HepG2 (cell line): ENCODE results near the gene ZNF440. TPM values are rescaled to one million over a fixed set of nuclear protein-coding genes. Genes with fewer than 3 reads are reported as not detected.

ENCODE experiments used
- ARNT2 ChIP-seq: sonication (generic); formaldehyde crosslinking; IDR thresholded peaks from 2 replicates; pipeline ENCODE4 v1.8.0; 2022; ENCODE audit warnings: mild to moderate bottlenecking, low read depth, missing genetic modification reagents, moderate library complexity
- BORCS8-MEF2B ChIP-seq: sonication (generic); formaldehyde crosslinking; IDR thresholded peaks from 2 replicates; pipeline ENCODE4 v1.8.0; 2022; ENCODE audit warnings: mild to moderate bottlenecking, missing genetic modification reagents
- CBX5 ChIP-seq: sonication (generic); formaldehyde crosslinking; IDR thresholded peaks from 2 replicates; pipeline ENCODE4 v1.4.0; 2020; ENCODE audit warnings: missing genetic modification reagents, borderline replicate concordance
- CENPBD1 ChIP-seq: sonication (generic); formaldehyde crosslinking; IDR thresholded peaks from 2 replicates; pipeline ENCODE4 v1.8.0; 2022; ENCODE audit warnings: missing genetic modification reagents, low read depth, mild to moderate bottlenecking, borderline replicate concordance
- HDAC2 ChIP-seq: sonication (generic); formaldehyde crosslinking; IDR thresholded peaks from 2 replicates; pipeline ENCODE4 v1.4.0; 2020; ENCODE audit warnings: missing genetic modification reagents
- JUNB ChIP-seq: sonication (generic); formaldehyde crosslinking; IDR thresholded peaks from 2 replicates; pipeline ENCODE4 v1.8.0; 2022; ENCODE audit warnings: missing genetic modification reagents, mild to moderate bottlenecking, borderline replicate concordance
- KDM6A ChIP-seq: IDR thresholded peaks from 2 replicates; pipeline ENCODE4 v1.6.1; 2016; ENCODE audit warnings: low read depth
- KLF13 ChIP-seq: sonication (generic); formaldehyde crosslinking; IDR thresholded peaks from 2 replicates; pipeline ENCODE4 v1.4.0; 2020; ENCODE audit warnings: mild to moderate bottlenecking, missing genetic modification reagents
- MAFF ChIP-seq: IDR thresholded peaks from 2 replicates; pipeline ENCODE4 v1.6.1; 2011; ENCODE audit warnings: low read depth, low read length, improper control_type of control experiment
- MIER2 ChIP-seq: IDR thresholded peaks from 2 replicates; pipeline ENCODE4 v1.6.1; 2016; ENCODE audit warnings: missing biosample characterization, missing genetic modification reagents
- MXI1 ChIP-seq: IDR thresholded peaks from 3 replicates; pipeline ENCODE4 v1.6.1; 2012; ENCODE audit warnings: low read depth, low read length, inconsistent platforms, borderline replicate concordance
- MYC ChIP-seq: sonication (generic); formaldehyde crosslinking; IDR thresholded peaks from 2 replicates; pipeline ENCODE4 v1.9.0; 2021; ENCODE audit warnings: missing genetic modification reagents, borderline replicate concordance
- NKX3-1 ChIP-seq: sonication (generic); formaldehyde crosslinking; IDR thresholded peaks from 2 replicates; pipeline ENCODE4 v1.5.0; 2020; ENCODE audit warnings: missing genetic modification reagents
- TCF12 ChIP-seq, 2 experiments: fragments of 450-650 bp in 1 of 2; sonication (generic) in 1 of 2; formaldehyde crosslinking in 1 of 2; IDR thresholded peaks; 2 replicates each; pipeline versions ENCODE4 v1.6.1 to v1.8.0; 2017 to 2022; ENCODE audit warnings: antibody characterized with exemption in 1 of 2, mild to moderate bottlenecking in 1 of 2, missing genetic modification reagents in 1 of 2, moderate library complexity in 1 of 2
- TFE3 ChIP-seq: IDR thresholded peaks from 2 replicates; pipeline ENCODE4 v1.6.1; 2016
- THAP11 ChIP-seq: IDR thresholded peaks from 2 replicates; pipeline ENCODE4 v1.6.1; 2016; ENCODE audit warnings: missing biosample characterization, missing genetic modification reagents
- ZBTB1 ChIP-seq: sonication (generic); formaldehyde crosslinking; IDR thresholded peaks from 2 replicates; pipeline ENCODE4 v1.4.0; 2020; ENCODE audit warnings: missing genetic modification reagents, borderline replicate concordance
- ZBTB43 ChIP-seq: sonication (generic); formaldehyde crosslinking; conservative IDR thresholded peaks from 2 replicates; pipeline ENCODE4 v1.4.0; 2020; ENCODE audit warnings: missing genetic modification reagents
- ZFP36 ChIP-seq: fragments of 150-350 bp; IDR thresholded peaks from 2 replicates; pipeline ENCODE4 v1.6.1; 2018; ENCODE audit warnings: borderline replicate concordance, low read length, low read depth; ENCODE audit not compliant: partially characterized antibody
- ZNF264 ChIP-seq: sonication (generic); formaldehyde crosslinking; IDR thresholded peaks from 2 replicates; pipeline ENCODE4 v1.4.0; 2020; ENCODE audit warnings: missing genetic modification reagents
- ZNF3 ChIP-seq: IDR thresholded peaks from 2 replicates; pipeline ENCODE4 v1.7.0; 2017; ENCODE audit warnings: inconsistent platforms
- ZNF382 ChIP-seq: sonication (generic); formaldehyde crosslinking; IDR thresholded peaks from 2 replicates; pipeline ENCODE4 v1.5.0; 2020; ENCODE audit warnings: missing genetic modification reagents, mild to moderate bottlenecking, borderline replicate concordance
- ZNF530 ChIP-seq: sonication (generic); formaldehyde crosslinking; IDR thresholded peaks from 2 replicates; pipeline ENCODE4 v1.5.0; 2020; ENCODE audit warnings: low read depth, mild to moderate bottlenecking, missing genetic modification reagents
- ZNF552 ChIP-seq: sonication (generic); formaldehyde crosslinking; IDR thresholded peaks from 2 replicates; pipeline ENCODE4 v1.9.0; 2022; ENCODE audit warnings: missing genetic modification reagents, mild to moderate bottlenecking, borderline replicate concordance
- ZNF597 ChIP-seq: sonication (generic); formaldehyde crosslinking; IDR thresholded peaks from 2 replicates; pipeline ENCODE4 v1.5.0; 2020; ENCODE audit warnings: missing genetic modification reagents
- ZNF776 ChIP-seq: sonication (generic); formaldehyde crosslinking; IDR thresholded peaks from 2 replicates; pipeline ENCODE4 v1.4.0; 2020; ENCODE audit warnings: mild to moderate bottlenecking, missing genetic modification reagents
- ZSCAN31 ChIP-seq: sonication (generic); formaldehyde crosslinking; IDR thresholded peaks from 2 replicates; pipeline ENCODE4 v1.5.0; 2020; ENCODE audit warnings: low read depth, mild to moderate bottlenecking, missing genetic modification reagents
- polyA plus RNA-seq, 8 experiments: library from polyadenylated mRNA; depleted of rRNA in 3 of 8; stranded (reverse) in 7 of 8; unstranded in 1 of 8; fragments of >200 nt; fragmentation: Illumina TruSeq in 4 of 8; extraction: Trizol in 4 of 8; gene quantifications; 2 replicates each; pipeline versions ENCODE4 v1.2.1 to v1.2.3, GENCODE V29; 2011 to 2016; ENCODE audit warnings: low read depth in 4 of 8, missing spikeins in 1 of 8, mixed read lengths in 1 of 8; ENCODE audit not compliant: insufficient read depth in 1 of 8
- total RNA-seq, 5 experiments: library from RNA; depleted of rRNA; stranded (reverse); fragments of >200 nt; fragmentation: Illumina TruSeq; extraction: Trizol; gene quantifications; 2 replicates each; pipeline ENCODE4 v1.2.3, GENCODE V29; 2016; ENCODE audit warnings: low read depth in 1 of 5

Gene ZNF440
- total and polyA plus RNA-seq, 2 of the 13 experiments (the other 11 are each of a cell fraction or from before 2014, with no cell fraction given), result 2.7 to 12.4 TPM

GRCh38 chr19:11798391-11799330 lies 15.4 kb upstream of the ZNF440 start, which contains the start of gene ZNF491 (continued):
- TF ChIP-seq CENPBD1 (CRISPR knock-in tag) (no peak), TCF12 (IDR thresholded peaks at IDR 0.05) (no peak), TCF12 (CRISPR knock-in tag; IDR thresholded peaks at IDR 0.05) (no peak), ZNF552 (CRISPR knock-in tag) (no peak), ZNF264 (CRISPR knock-in tag) (peak; percentile 52; the same call in 1 of the 2 replicates), MAFF (no peak), HDAC2 (CRISPR knock-in tag) (no peak), MIER2 (CRISPR knock-in tag) (no peak), ZNF776 (CRISPR knock-in tag) (no peak), BORCS8-MEF2B (CRISPR knock-in tag) (peak; percentile 71), ZNF597 (CRISPR knock-in tag) (no peak), ZNF3 (CRISPR knock-in tag) (no peak), ZBTB1 (no peak), ZNF382 (no peak), ZFP36 (no peak), MYC (CRISPR knock-in tag) (peak; percentile 50; the same call in 1 of the 2 replicates), KLF13 (CRISPR knock-in tag) (no peak), ZNF530 (CRISPR knock-in tag) (no peak), ZBTB43 (CRISPR knock-in tag) (0 out of 2 replicates have a peak, but pooled peaks have one; percentile 35), NKX3-1 (peak; percentile 64; the same call in 1 of the 2 replicates), ZSCAN31 (CRISPR knock-in tag) (no peak; the same call in 1 of the 2 replicates), THAP11 (peak; percentile 39), ARNT2 (CRISPR knock-in tag) (0 out of 2 replicates have a peak, but pooled peaks have one; percentile 37), TFE3 (CRISPR knock-in tag) (no peak), KDM6A (CRISPR knock-in tag) (no peak), CBX5 (no peak), MXI1 (peak; percentile 55; the same call in 1 of the 3 replicates), JUNB (CRISPR knock-in tag) (no peak)
